ENCODE data around the gene PI4K2B.

Gene PI4K2B

DNA sequence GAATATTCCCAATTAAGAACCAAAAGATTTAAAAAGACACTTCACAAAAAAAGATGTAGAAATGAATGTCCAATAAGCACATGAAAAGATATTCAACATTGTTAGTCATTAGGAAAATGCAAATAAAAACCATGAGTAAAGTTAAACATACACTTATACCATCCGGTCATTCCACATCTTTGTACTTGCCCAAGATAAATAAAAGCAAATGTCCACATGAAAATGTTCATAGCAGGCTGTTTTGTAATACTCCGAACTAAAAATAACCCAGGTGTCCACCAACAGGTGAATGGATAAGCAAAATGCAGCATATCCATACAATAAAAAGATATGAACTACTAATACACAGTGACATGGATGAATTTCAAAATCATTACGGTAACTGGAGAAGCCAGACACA lies 50.1 kb downstream of the PI4K2B start:
- Histone ChIP-seq H3K27ac (no peak overlapping the region), H3K4me3 (ENCODE audit: low read depth, low read length) (no peak overlapping the region), H3K27me3 (ENCODE audit: insufficient read depth, low read depth, severe bottlenecking) (no peaks in the 10 kb centered on the region), H3K9me3 (ENCODE audit: severe bottlenecking) (no peaks in the 10 kb centered on the region), H3K36me3 (no peaks in the 10 kb centered on the region; the same call in 1 of the 2 replicates)
- TF ChIP-seq, protein P1, sequence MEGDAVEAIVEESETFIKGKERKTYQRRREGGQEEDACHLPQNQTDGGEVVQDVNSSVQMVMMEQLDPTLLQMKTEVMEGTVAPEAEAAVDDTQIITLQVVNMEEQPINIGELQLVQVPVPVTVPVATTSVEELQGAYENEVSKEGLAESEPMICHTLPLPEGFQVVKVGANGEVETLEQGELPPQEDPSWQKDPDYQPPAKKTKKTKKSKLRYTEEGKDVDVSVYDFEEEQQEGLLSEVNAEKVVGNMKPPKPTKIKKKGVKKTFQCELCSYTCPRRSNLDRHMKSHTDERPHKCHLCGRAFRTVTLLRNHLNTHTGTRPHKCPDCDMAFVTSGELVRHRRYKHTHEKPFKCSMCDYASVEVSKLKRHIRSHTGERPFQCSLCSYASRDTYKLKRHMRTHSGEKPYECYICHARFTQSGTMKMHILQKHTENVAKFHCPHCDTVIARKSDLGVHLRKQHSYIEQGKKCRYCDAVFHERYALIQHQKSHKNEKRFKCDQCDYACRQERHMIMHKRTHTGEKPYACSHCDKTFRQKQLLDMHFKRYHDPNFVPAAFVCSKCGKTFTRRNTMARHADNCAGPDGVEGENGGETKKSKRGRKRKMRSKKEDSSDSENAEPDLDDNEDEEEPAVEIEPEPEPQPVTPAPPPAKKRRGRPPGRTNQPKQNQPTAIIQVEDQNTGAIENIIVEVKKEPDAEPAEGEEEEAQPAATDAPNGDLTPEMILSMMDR (IDR thresholded peaks at IDR 0.05; ENCODE audit: low read depth, low read length): no peak
- DNase-seq: no peak

DNA sequence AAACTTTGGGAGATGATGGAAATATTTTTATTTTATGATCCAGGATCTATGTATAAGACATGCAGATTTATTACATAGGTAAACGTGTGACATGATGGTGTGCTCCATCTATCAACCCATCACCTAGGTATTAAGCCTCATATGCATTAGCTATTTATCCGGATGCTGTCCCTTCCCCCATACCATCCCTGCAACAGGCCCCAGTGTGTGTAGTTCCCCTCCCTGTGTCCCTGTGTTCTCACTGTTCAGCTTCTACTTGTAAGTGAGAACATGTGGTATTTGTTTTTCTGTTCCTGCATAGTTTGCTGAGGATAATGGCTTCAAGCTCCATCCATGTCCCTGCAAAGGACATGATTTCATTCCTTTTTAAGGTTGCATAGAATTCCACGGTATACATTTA lies 50.6 kb downstream of the PI4K2B start:
- TF ChIP-seq, protein P1 (IDR thresholded peaks at IDR 0.05; ENCODE audit: low read depth, low read length): no peak
- Histone ChIP-seq H3K36me3 (no peaks in the 10 kb centered on the region; the same call in 1 of the 2 replicates), H3K9me3 (ENCODE audit: severe bottlenecking) (no peaks in the 10 kb centered on the region), H3K4me3 (ENCODE audit: low read depth, low read length) (no peak overlapping the region), H3K27ac (no peak overlapping the region), H3K27me3 (ENCODE audit: insufficient read depth, low read depth, severe bottlenecking) (no peaks in the 10 kb centered on the region)
- DNase-seq: no peak

DNA sequence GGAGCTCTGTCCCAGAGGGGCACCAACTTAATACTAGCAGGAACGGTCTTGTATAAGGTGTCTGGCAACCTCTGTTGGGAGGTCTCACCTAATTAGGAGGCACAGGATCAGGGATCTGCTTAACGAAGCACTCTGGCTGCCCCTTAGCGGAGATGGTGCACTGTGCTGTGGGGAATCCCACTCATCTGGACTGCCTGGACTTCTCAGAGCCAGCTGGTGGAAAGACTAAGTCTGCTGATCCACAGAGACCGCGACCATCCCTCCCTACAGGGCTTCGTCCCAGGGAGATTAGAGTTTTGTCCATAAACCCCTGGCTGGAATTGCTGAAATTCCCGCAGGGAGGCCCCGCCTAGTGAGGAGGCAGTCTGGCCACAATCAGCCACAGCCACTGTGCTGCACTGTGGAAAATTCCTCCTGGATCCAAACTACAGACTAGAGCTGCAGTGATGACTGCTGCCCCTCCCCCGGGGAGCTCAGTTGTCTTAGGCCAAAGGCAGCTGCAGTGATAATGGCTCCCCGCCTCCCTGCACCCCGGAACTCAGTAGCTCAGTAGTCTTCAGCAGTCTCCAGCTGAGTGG lies 56.7 kb downstream of the PI4K2B start:
- Histone ChIP-seq H3K9me3 (ENCODE audit: severe bottlenecking) (no peaks in the 10 kb centered on the region), H3K27me3 (ENCODE audit: insufficient read depth, low read depth, severe bottlenecking) (no peaks in the 10 kb centered on the region), H3K36me3 (no peaks in the 10 kb centered on the region), H3K27ac (no peak overlapping the region), H3K4me3 (ENCODE audit: low read depth, low read length) (no peak overlapping the region)
- TF ChIP-seq, protein P1 (IDR thresholded peaks at IDR 0.05; ENCODE audit: low read depth, low read length): no peak
- DNase-seq: peak; percentile 21

DNA sequence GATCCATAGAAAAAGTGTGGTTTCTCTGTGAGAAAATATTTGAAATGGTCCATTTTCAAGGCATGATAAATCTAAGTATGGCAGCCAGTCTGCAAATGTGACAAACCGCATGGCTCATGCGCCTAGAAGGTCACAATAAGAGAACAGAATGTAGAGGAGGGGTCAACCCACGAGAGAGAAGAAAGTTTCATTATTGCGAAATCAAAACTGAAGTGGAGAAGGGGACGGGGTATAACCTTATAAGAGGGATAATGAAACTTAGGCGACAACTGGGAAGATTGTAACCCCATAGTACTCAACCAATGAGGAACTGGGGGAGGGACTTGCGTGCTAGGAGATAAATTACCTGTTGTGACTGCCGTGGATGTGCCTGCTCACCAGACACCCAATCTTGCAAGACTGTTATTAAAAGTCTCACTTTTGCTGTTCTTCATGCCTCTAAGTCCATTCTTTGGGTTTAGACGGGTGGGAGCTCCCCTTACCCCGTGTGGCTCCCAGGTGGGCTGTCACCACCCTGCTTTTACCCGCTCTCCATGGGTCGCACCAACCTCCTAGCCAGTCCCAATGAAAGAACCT lies 57.4 kb downstream of the PI4K2B start:
- no peak for DNase-seq
- H3K27ac ChIP-seq: no peak overlapping the region
- no peaks in the 10 kb centered on the region for H3K27me3 ChIP-seq (ENCODE audit: insufficient read depth, low read depth, severe bottlenecking)
- no peaks in the 10 kb centered on the region for H3K36me3 ChIP-seq
- H3K4me3 ChIP-seq (ENCODE audit: low read depth, low read length): no peak overlapping the region
- TF ChIP-seq, protein P1 (IDR thresholded peaks at IDR 0.05; ENCODE audit: low read depth, low read length): no peak
- H3K9me3 ChIP-seq (ENCODE audit: severe bottlenecking): no peaks in the 10 kb centered on the region

DNA sequence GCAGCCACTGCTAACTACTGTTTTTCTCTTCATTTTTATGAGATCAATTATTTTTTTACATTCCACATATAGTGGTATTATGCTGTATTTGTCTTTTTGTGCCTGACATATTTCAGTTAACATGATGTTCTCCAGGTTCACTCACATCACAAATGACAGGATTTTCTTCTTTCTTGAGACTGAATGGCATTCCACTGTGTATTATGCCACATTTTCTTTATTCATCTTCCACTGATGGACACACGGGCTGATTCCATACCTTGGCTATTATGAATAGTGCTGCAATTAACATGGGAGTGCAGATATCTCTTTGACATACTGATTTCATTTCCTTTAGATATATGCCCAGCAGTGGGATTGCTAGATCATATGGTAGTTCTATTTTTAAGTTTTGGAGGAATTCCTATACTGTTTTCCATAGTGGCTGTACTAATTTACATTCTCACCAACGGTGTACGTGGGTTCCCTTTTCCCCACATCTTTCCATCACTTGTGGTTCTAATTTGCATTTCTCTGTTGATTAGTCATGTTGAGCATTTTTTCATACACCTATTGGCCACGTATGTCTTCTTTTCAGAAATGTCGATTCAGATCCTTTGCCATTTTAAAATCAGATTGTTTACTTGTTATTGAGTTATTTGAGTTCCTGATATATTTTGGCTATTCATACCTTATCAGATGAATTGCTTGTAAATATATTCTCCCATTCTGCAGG lies 63.9 kb downstream of the PI4K2B start:
- Histone ChIP-seq H3K36me3 (no peaks in the 10 kb centered on the region), H3K9me3 (ENCODE audit: severe bottlenecking) (no peaks in the 10 kb centered on the region), H3K4me3 (ENCODE audit: low read depth, low read length) (no peak overlapping the region), H3K27ac (no peak overlapping the region), H3K27me3 (ENCODE audit: insufficient read depth, low read depth, severe bottlenecking) (no peaks in the 10 kb centered on the region)
- TF ChIP-seq, protein P1 (IDR thresholded peaks at IDR 0.05; ENCODE audit: low read depth, low read length): no peak
- no peak for DNase-seq

Measured in WERI-Rb-1 (cell line).